Natural killer cell (primary cell): ENCODE results near the gene GAPDH. TPM values are rescaled to one million over a fixed set of nuclear protein-coding genes. Genes with fewer than 3 reads are reported as not detected.
"Not testable (repeated sequence)": the region's sequence is repeated elsewhere in the genome, so short reads cannot be mapped to it uniquely, and the experiment has no call there.

ENCODE experiments used
- ATAC-seq, 3 donors: fragments of 150-1000 bp in 2 of 3; fragments of 200-7000 bp in 1 of 3; cut with Tn5 transposase; 1 replicate in 1 of 3; 2 replicates in 2 of 3; pipeline ENCODE4 v1.10.0; 2021; ENCODE audit warnings: mild to moderate bottlenecking in 2 of 3, moderate library complexity in 2 of 3
- DNase-seq, 2 donors: peaks; one replicate each; pipeline versions ENCODE4 v3.0.0 to v3.0.0-alpha.2; 2013 to 2021; ENCODE audit warnings: mixed read lengths in 1 of 2
- H3K27ac ChIP-seq: one replicate; pipeline ENCODE4 v1.5.1; 2013; ENCODE audit warnings: mild to moderate bottlenecking, low read length
- H3K27me3 ChIP-seq: one replicate; pipeline ENCODE4 v1.6.1; 2013; ENCODE audit warnings: low read length; ENCODE audit not compliant: control insufficient read depth, insufficient read depth
- H3K36me3 ChIP-seq: one replicate; pipeline ENCODE4 v1.6.1; 2013; ENCODE audit warnings: low read length; ENCODE audit not compliant: control insufficient read depth, insufficient read depth
- H3K4me1 ChIP-seq: one replicate; pipeline ENCODE4 v1.6.1; 2013; ENCODE audit warnings: low read length; ENCODE audit not compliant: control insufficient read depth, insufficient read depth
- H3K4me3 ChIP-seq: one replicate; pipeline ENCODE4 v1.5.1; 2013; ENCODE audit warnings: low read length
- H3K9me3 ChIP-seq: one replicate; pipeline ENCODE4 v1.6.1; 2013; ENCODE audit warnings: low read length; ENCODE audit not compliant: control insufficient read depth, insufficient read depth
- H3K27ac Mint-ChIP-seq, 2 donors: one replicate each; pipeline ENCODE4 v1.8.0; 2022; ENCODE audit warnings: mild to moderate bottlenecking in 2 of 2, mixed read lengths in 2 of 2, moderate library complexity in 1 of 2
- H3K27me3 Mint-ChIP-seq, 2 donors: one replicate each; pipeline ENCODE4 v1.8.0; 2022; ENCODE audit warnings: low read depth in 2 of 2, mixed read lengths in 2 of 2
- H3K36me3 Mint-ChIP-seq: one replicate; pipeline ENCODE4 v1.8.0; 2022; ENCODE audit warnings: mixed read lengths
- H3K4me1 Mint-ChIP-seq, 2 donors: one replicate each; pipeline ENCODE4 v1.8.0; 2022; ENCODE audit warnings: mixed read lengths in 2 of 2
- H3K4me3 Mint-ChIP-seq: one replicate; pipeline ENCODE4 v1.8.0; 2022; ENCODE audit warnings: mild to moderate bottlenecking, moderate library complexity, mixed read lengths
- H3K9me3 Mint-ChIP-seq, 2 donors: one replicate each; pipeline ENCODE4 v1.8.0; 2022; ENCODE audit warnings: mixed read lengths in 2 of 2
- WGBS: methylation state at CpG from one replicate; pipeline ENCODE4 v1.1.7; 2013; ENCODE audit warnings: missing lambda C conversion rate; ENCODE audit not compliant: insufficient coverage; 5-methylcytosine and 5-hydroxymethylcytosine counted together
- intact Hi-C: fragments of 100-400 bp; cut with micrococcal nuclease; formaldehyde crosslinking; loops from one replicate; pipeline ENCODE4 v1.14.2; 2022
- total RNA-seq, 4 donors: library from RNA; stranded (reverse); fragments of 120-200 nt in 1 of 4; gene quantifications; one replicate each; pipeline versions ENCODE4 v1.2.3 to v1.2.4, GENCODE V29; 2013 to 2022
- TF ChIP-seq, protein P1 (sequence below): fragments of 200-600 bp; IDR thresholded peaks from one replicate; pipeline ENCODE4 v1.8.0; 2022; ENCODE audit warnings: antibody characterized with exemption

GAPDH gene
- total RNA-seq, 3 donors from 2014 or later (not counting 1 experiment from before 2014, with no cell fraction given): 606 to 729 (median 642) TPM

DNA sequence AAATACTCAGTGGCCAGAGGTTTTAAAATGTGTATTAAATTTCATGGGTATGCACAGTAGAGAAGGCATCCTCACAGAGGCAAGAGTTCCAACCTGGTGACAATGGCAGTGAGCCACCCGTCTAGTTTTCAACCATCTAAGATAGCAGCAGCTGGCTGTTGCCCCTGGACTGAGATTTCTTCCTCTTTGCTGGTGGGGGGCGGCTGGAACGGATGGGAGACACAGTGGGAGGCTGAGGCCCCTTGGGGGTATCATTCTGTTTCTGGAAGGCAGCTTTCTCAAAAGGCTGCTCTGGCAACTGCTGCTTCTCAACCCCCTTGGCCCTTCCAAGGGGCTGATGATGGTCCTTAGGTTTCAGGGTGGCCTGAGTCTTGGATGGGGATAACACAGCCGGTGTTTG, 22.5 kb downstream of the GAPDH start:
- H3K27ac Mint-ChIP-seq: peak overlapping the region; percentile 70 to 77
- peaks cover 30 to 39% of the 10 kb centered on the region in 2 donors for H3K4me1 Mint-ChIP-seq
- H3K4me3 ChIP-seq: no peak overlapping the region
- TF ChIP-seq, protein P1, sequence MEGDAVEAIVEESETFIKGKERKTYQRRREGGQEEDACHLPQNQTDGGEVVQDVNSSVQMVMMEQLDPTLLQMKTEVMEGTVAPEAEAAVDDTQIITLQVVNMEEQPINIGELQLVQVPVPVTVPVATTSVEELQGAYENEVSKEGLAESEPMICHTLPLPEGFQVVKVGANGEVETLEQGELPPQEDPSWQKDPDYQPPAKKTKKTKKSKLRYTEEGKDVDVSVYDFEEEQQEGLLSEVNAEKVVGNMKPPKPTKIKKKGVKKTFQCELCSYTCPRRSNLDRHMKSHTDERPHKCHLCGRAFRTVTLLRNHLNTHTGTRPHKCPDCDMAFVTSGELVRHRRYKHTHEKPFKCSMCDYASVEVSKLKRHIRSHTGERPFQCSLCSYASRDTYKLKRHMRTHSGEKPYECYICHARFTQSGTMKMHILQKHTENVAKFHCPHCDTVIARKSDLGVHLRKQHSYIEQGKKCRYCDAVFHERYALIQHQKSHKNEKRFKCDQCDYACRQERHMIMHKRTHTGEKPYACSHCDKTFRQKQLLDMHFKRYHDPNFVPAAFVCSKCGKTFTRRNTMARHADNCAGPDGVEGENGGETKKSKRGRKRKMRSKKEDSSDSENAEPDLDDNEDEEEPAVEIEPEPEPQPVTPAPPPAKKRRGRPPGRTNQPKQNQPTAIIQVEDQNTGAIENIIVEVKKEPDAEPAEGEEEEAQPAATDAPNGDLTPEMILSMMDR: no peak
- H3K27me3 ChIP-seq: no peaks in the 10 kb centered on the region
- H3K9me3 Mint-ChIP-seq: no peaks in the 10 kb centered on the region
- H3K27ac ChIP-seq: no peak overlapping the region
- H3K36me3 ChIP-seq: peaks cover 32% of the 10 kb centered on the region
- ATAC-seq (no peak), DNase-seq (no peak)
- no peaks in the 10 kb centered on the region for H3K27me3 Mint-ChIP-seq
- WGBS: 92% methylated on average over 4 of the region's 4 CpGs
- H3K9me3 ChIP-seq: no peaks in the 10 kb centered on the region
- peak overlapping the region; percentile 86 for H3K4me3 Mint-ChIP-seq
- H3K4me1 ChIP-seq: peaks cover 46% of the 10 kb centered on the region
- H3K36me3 Mint-ChIP-seq: no peaks in the 10 kb centered on the region
- intact Hi-C loops: no loop called here

DNA sequence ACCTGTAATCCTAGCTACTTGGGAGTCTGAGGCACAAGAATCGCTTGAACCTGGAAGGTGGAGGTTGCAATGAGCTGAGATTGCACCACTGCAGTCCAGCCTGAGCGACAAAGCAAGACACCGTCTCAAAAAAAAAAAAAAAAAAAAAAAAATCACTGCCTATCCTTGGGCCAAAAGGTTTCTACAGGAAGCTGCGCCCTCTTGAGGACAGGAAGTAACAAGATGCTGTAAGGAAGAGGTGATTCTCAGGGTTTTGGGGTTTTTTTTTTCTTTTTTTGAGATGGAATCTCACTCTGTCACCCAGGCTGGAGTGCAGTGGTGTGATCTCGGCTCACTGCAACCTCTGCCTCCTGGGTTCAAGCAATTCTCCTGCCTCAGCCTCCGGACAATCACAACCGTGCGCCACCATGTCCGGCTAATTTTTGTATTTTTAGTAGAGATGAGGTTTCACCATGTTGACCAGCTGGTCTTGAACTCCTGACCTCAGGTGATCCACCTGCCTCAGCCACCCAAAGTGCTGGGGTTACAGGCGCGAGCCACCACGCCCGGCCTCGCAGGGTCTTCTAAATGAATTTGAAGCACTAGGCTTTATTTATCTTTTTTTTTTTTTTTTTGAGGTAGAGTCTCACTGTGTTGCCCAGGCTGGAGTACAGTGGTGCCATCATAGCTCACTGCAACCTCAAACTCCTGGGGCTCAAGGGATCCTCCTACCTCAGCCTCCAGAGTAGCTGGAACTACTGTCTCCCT, 23.9 kb downstream of the GAPDH start:
- ATAC-seq, H3K4me3 Mint-ChIP-seq, H3K27ac ChIP-seq, H3K36me3 Mint-ChIP-seq, H3K9me3 ChIP-seq, H3K4me3 ChIP-seq, H3K27ac Mint-ChIP-seq, H3K9me3 Mint-ChIP-seq, H3K27me3 Mint-ChIP-seq, H3K27me3 ChIP-seq, intact Hi-C loops: not testable (repeated sequence)
- WGBS: 70% methylated on average over 12 of the region's 14 CpGs
- peaks cover 38% of the 10 kb centered on the region for H3K4me1 ChIP-seq
- peak in 1 of 2 donors; percentile 86 for DNase-seq
- H3K4me1 Mint-ChIP-seq: peaks cover 22 to 31% of the 10 kb centered on the region in 2 donors
- TF ChIP-seq, protein P1: peak; percentile 35
- H3K36me3 ChIP-seq: peaks cover 41% of the 10 kb centered on the region

- peaks cover 46% of the 10 kb centered on the region for H3K36me3 ChIP-seq
- no peak overlapping the region for H3K4me3 Mint-ChIP-seq
- no peak for ATAC-seq
These were observed 25.2 kb downstream of the GAPDH start for GRCh38 chr12:6559500-6559899.

More at GRCh38 chr12:6559500-6559899, 25.2 kb downstream of the GAPDH start:
- TF ChIP-seq, protein P1: no peak
- H3K36me3 Mint-ChIP-seq: no peaks in the 10 kb centered on the region
- 93% methylated on average over 1 of the region's 1 CpG for WGBS
- intact Hi-C loops: no loop called here
- Histone ChIP-seq H3K27me3 (no peaks in the 10 kb centered on the region), H3K4me1 (peaks cover 25% of the 10 kb centered on the region), H3K9me3 (no peaks in the 10 kb centered on the region), H3K27ac (no peak overlapping the region), H3K4me3 (no peak overlapping the region)
- no peak overlapping the region for H3K27ac Mint-ChIP-seq
- H3K27me3 Mint-ChIP-seq: no peaks in the 10 kb centered on the region
- peaks cover 20 to 28% of the 10 kb centered on the region in 2 donors for H3K4me1 Mint-ChIP-seq
- no peak for DNase-seq
- no peaks in the 10 kb centered on the region for H3K9me3 Mint-ChIP-seq
